Mesendoderm (in vitro differentiated cells): ENCODE measurements around the gene PRKAR1A.
"Not testable (repeated sequence)": the region's sequence is repeated elsewhere in the genome, so short reads cannot be mapped to it uniquely, and the experiment has no call there.

ENCODE experiments used
- DNase-seq: peaks from one replicate; pipeline ENCODE4 v3.0.0; 2013
- H2AK5ac ChIP-seq: 2 replicates; pipeline ENCODE4 v1.6.1; 2013; ENCODE audit warnings: low read length, inconsistent platforms
- H2BK120ac ChIP-seq: 2 replicates; pipeline ENCODE4 v1.6.1; 2013; ENCODE audit warnings: low read depth, mild to moderate bottlenecking, low read length, moderate library complexity, mixed read lengths
- H2BK15ac ChIP-seq: replicated peaks from 2 replicates; pipeline ENCODE4 v1.6.1; 2013; ENCODE audit warnings: low read depth, mild to moderate bottlenecking, moderate library complexity
- H2BK5ac ChIP-seq: 2 replicates; pipeline ENCODE4 v1.6.1; 2013; ENCODE audit warnings: low read length, inconsistent platforms
- H3K18ac ChIP-seq: 2 replicates; pipeline ENCODE4 v1.6.1; 2013; ENCODE audit warnings: mild to moderate bottlenecking, low read length, mixed read lengths
- H3K23ac ChIP-seq: one replicate; pipeline ENCODE4 v1.6.1; 2013; ENCODE audit warnings: low read length
- H3K27ac ChIP-seq: 2 replicates; pipeline ENCODE4 v1.5.1; 2013; ENCODE audit warnings: low read depth, mild to moderate bottlenecking, inconsistent platforms, low read length, moderate library complexity
- H3K27me3 ChIP-seq: 2 replicates; pipeline ENCODE4 v1.6.1; 2013; ENCODE audit warnings: low read length, control low read depth, mild to moderate bottlenecking, inconsistent platforms; ENCODE audit not compliant: insufficient read depth, poor library complexity
- H3K36me3 ChIP-seq: 2 replicates; pipeline ENCODE4 v1.6.1; 2013; ENCODE audit warnings: low read length, inconsistent platforms; ENCODE audit not compliant: control insufficient read depth, insufficient read depth
- H3K4ac ChIP-seq: one replicate; pipeline ENCODE4 v1.6.1; 2013; ENCODE audit warnings: low read depth, mild to moderate bottlenecking, low read length, moderate library complexity
- H3K4me1 ChIP-seq: 2 replicates; pipeline ENCODE4 v1.6.1; 2013; ENCODE audit warnings: low read depth, low read length, inconsistent platforms; ENCODE audit not compliant: control insufficient read depth
- H3K4me2 ChIP-seq: 2 replicates; pipeline ENCODE4 v1.6.1; 2013; ENCODE audit warnings: low read length
- H3K4me3 ChIP-seq: 2 replicates; pipeline ENCODE4 v1.5.1; 2013; ENCODE audit warnings: mild to moderate bottlenecking, low read length
- H3K56ac ChIP-seq: one replicate; pipeline ENCODE4 v1.6.1; 2013; ENCODE audit warnings: low read length
- H3K79me1 ChIP-seq: 2 replicates; pipeline ENCODE4 v1.6.1; 2013; ENCODE audit warnings: low read length, inconsistent platforms
- H3K79me2 ChIP-seq: 2 replicates; pipeline ENCODE4 v1.6.1; 2013; ENCODE audit warnings: mild to moderate bottlenecking, low read length; ENCODE audit not compliant: control insufficient read depth, insufficient read depth
- H3K9ac ChIP-seq: 2 replicates; pipeline ENCODE4 v1.6.1; 2013; ENCODE audit warnings: low read length, inconsistent platforms
- H4K5ac ChIP-seq: one replicate; pipeline ENCODE4 v1.6.1; 2013; ENCODE audit warnings: low read length
- H4K8ac ChIP-seq: one replicate; pipeline ENCODE4 v1.6.1; 2013; ENCODE audit warnings: low read depth, mild to moderate bottlenecking, control low read depth, low read length, moderate library complexity
- WGBS: extraction: QIAGEN DNeasy Blood & Tissue Kit; methylation state at CpG from one replicate; pipeline ENCODE4 v1.1.7; 2013; ENCODE audit warnings: low lambda C conversion rate, missing lambda C conversion rate; ENCODE audit not compliant: insufficient coverage; ENCODE audit errors: extremely low coverage; 5-methylcytosine and 5-hydroxymethylcytosine counted together

PRKAR1A gene

GRCh38 chr17:68517605-68518004, 5.4 kb downstream of the PRKAR1A start:
- not testable (repeated sequence) for DNase-seq
- WGBS: no CpG with 5 or more reads among the region's 3 CpGs

GRCh38 chr17:68518063-68518815, 6.0 kb downstream of the PRKAR1A start:
- Histone ChIP-seq H3K23ac (no peak overlapping the region), H2BK15ac (no peak overlapping the region), H3K27me3 (no peaks in the 10 kb centered on the region), H3K79me2 (peaks cover 38% of the 10 kb centered on the region), H3K4me3 (no peak overlapping the region), H3K36me3 (peaks cover 6% of the 10 kb centered on the region), H2AK5ac (no peak overlapping the region), H2BK5ac (no peak overlapping the region), H4K8ac (no peak overlapping the region), H3K79me1 (peaks cover 10% of the 10 kb centered on the region), H3K56ac (no peak overlapping the region), H3K9ac (no peak overlapping the region), H3K4me1 (no peaks in the 10 kb centered on the region), H4K5ac (no peak overlapping the region), H3K4ac (no peak overlapping the region), H3K27ac (no peak overlapping the region), H3K4me2 (no peak overlapping the region), H3K18ac (no peak overlapping the region), H2BK120ac (no peak overlapping the region)
- peak; percentile 40 for DNase-seq
- no CpG with 5 or more reads among the region's 9 CpGs for WGBS

More at GRCh38 chr17:68517605-68518004, 5.4 kb downstream of the PRKAR1A start:
- H2AK5ac ChIP-seq, H2BK5ac ChIP-seq, H3K18ac ChIP-seq, H3K4me3 ChIP-seq, H3K4me2 ChIP-seq, H2BK120ac ChIP-seq, H3K4me1 ChIP-seq, H3K27me3 ChIP-seq, H3K27ac ChIP-seq, H2BK15ac ChIP-seq, H3K36me3 ChIP-seq, H3K4ac ChIP-seq, H4K5ac ChIP-seq, H3K79me1 ChIP-seq, H3K9ac ChIP-seq, H4K8ac ChIP-seq, H3K56ac ChIP-seq, H3K23ac ChIP-seq: not testable (repeated sequence)
- H3K79me2 ChIP-seq: peaks cover 45% of the 10 kb centered on the region

- H3K18ac ChIP-seq, H3K9ac ChIP-seq, H3K4me2 ChIP-seq, H3K36me3 ChIP-seq, H3K27me3 ChIP-seq, H4K8ac ChIP-seq, H4K5ac ChIP-seq, H3K79me1 ChIP-seq, H3K4ac ChIP-seq, H3K4me3 ChIP-seq, H3K4me1 ChIP-seq, H3K27ac ChIP-seq, DNase-seq, H3K23ac ChIP-seq, H2BK120ac ChIP-seq, H3K56ac ChIP-seq, H2BK5ac ChIP-seq, H2AK5ac ChIP-seq, H2BK15ac ChIP-seq: not testable (repeated sequence)
- H3K79me2 ChIP-seq: peaks cover 30% of the 10 kb centered on the region
- WGBS: no CpG with 5 or more reads among the region's 3 CpGs
Observed at GRCh38 chr17:68519051-68519450, 6.8 kb downstream of the PRKAR1A start.

GRCh38 chr17:68519911-68520310, 7.7 kb downstream of the PRKAR1A start:
- Histone ChIP-seq H3K79me2 (peaks cover 23% of the 10 kb centered on the region), H3K36me3 (peaks cover 6% of the 10 kb centered on the region), H3K27ac (no peak overlapping the region), H3K4me3 (no peak overlapping the region), H3K4ac (no peak overlapping the region), H3K27me3 (no peaks in the 10 kb centered on the region), H3K23ac (no peak overlapping the region), H4K8ac (no peak overlapping the region), H2AK5ac (no peak overlapping the region), H4K5ac (no peak overlapping the region), H3K4me2 (no peak overlapping the region), H3K18ac (no peak overlapping the region), H2BK120ac (no peak overlapping the region), H3K4me1 (no peaks in the 10 kb centered on the region), H2BK5ac (no peak overlapping the region), H3K56ac (no peak overlapping the region), H3K9ac (no peak overlapping the region), H2BK15ac (no peak overlapping the region), H3K79me1 (peaks cover 10% of the 10 kb centered on the region)
- DNase-seq: no peak
- WGBS: no CpG with 5 or more reads among the region's 1 CpG

GRCh38 chr17:68522266-68522665, 10.0 kb downstream of the PRKAR1A start:
- H3K27ac ChIP-seq: no peak overlapping the region
- peaks cover 8% of the 10 kb centered on the region for H3K79me1 ChIP-seq
- H3K23ac ChIP-seq: no peak overlapping the region
- peaks cover 7% of the 10 kb centered on the region for H3K36me3 ChIP-seq
- no peaks in the 10 kb centered on the region for H3K27me3 ChIP-seq
- no peak overlapping the region for H3K18ac ChIP-seq
- H4K5ac ChIP-seq: no peak overlapping the region
- H2BK5ac ChIP-seq: no peak overlapping the region
- no peak overlapping the region for H3K4me2 ChIP-seq
- H2BK120ac ChIP-seq: no peak overlapping the region
- H4K8ac ChIP-seq: no peak overlapping the region
- no peak overlapping the region for H2AK5ac ChIP-seq
- no peak overlapping the region for H3K56ac ChIP-seq
- no peak overlapping the region for H3K4me3 ChIP-seq
- no peak overlapping the region for H3K9ac ChIP-seq
- no peak for DNase-seq
- no peak overlapping the region for H3K4ac ChIP-seq
- H2BK15ac ChIP-seq: no peak overlapping the region
- H3K79me2 ChIP-seq: peaks cover 16% of the 10 kb centered on the region
- no peaks in the 10 kb centered on the region for H3K4me1 ChIP-seq

DNA sequence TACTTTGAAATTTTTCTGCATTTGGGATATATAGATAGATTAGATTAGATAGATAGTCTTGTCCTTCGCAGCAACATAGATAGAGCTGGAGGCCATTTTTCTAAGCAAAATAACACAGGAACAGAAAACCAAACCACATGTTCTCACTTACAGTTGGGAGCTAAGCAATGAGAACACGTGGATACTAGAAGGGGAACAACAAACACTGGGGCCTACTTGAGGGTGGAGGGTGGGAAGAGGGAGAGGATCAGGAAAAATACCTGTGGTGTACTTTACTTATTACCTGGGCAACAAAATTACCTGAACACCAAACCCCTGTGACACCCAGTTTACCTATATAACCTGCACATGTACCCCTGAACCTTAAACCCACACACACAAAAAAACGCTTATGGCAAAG, 14.3 kb downstream of the PRKAR1A start:
- Histone ChIP-seq H3K4me2 (no peak overlapping the region), H2AK5ac (no peak overlapping the region), H4K5ac (no peak overlapping the region), H3K9ac (no peak overlapping the region), H4K8ac (no peak overlapping the region), H3K27ac (no peak overlapping the region), H3K4me1 (no peaks in the 10 kb centered on the region), H3K4me3 (no peak overlapping the region), H3K4ac (no peak overlapping the region), H3K23ac (no peak overlapping the region), H3K18ac (no peak overlapping the region), H3K79me2 (no peaks in the 10 kb centered on the region), H3K27me3 (no peaks in the 10 kb centered on the region), H3K36me3 (peaks cover 7% of the 10 kb centered on the region), H2BK120ac (no peak overlapping the region), H3K79me1 (peaks cover 2% of the 10 kb centered on the region), H3K56ac (no peak overlapping the region), H2BK5ac (no peak overlapping the region), H2BK15ac (no peak overlapping the region)
- WGBS: no CpG with 5 or more reads among the region's 3 CpGs
- no peak for DNase-seq
